Glutamatergic neuron (in vitro differentiated cells): ENCODE data around the gene NDUFS8. TPM values are rescaled to one million over a fixed set of nuclear protein-coding genes. Genes with fewer than 3 reads are reported as not detected.

Experiments
- DNase-seq: peaks from one replicate; pipeline ENCODE4 v3.0.0; 2022
- H3K27ac Mint-ChIP-seq: one replicate; pipeline ENCODE4 v1.8.0; 2020; ENCODE audit warnings: mild to moderate bottlenecking, mixed read lengths, inconsistent platforms; ENCODE audit not compliant: unreplicated experiment
- H3K27me3 Mint-ChIP-seq: one replicate; pipeline ENCODE4 v1.8.0; 2020; ENCODE audit warnings: mild to moderate bottlenecking, moderate library complexity, mixed read lengths, inconsistent platforms; ENCODE audit not compliant: unreplicated experiment
- H3K36me3 Mint-ChIP-seq: one replicate; pipeline ENCODE4 v1.8.0; 2020; ENCODE audit warnings: mild to moderate bottlenecking, mixed read lengths, inconsistent platforms; ENCODE audit not compliant: unreplicated experiment
- H3K4me1 Mint-ChIP-seq: one replicate; pipeline ENCODE4 v1.8.0; 2020; ENCODE audit warnings: mild to moderate bottlenecking, low read depth, mixed read lengths, inconsistent platforms; ENCODE audit not compliant: unreplicated experiment
- H3K4me3 Mint-ChIP-seq: one replicate; pipeline ENCODE4 v1.8.0; 2020; ENCODE audit warnings: mild to moderate bottlenecking, mixed read lengths, inconsistent platforms; ENCODE audit not compliant: unreplicated experiment
- H3K9me3 Mint-ChIP-seq: one replicate; pipeline ENCODE4 v1.8.0; 2020; ENCODE audit warnings: mild to moderate bottlenecking, moderate library complexity, mixed read lengths, inconsistent platforms; ENCODE audit not compliant: unreplicated experiment
- total RNA-seq: library from RNA; stranded (reverse); fragmentation: NEBNext Ultra II Directional; extraction: Animal tissue kit (Norgen Biotek cat#: 25700); gene quantifications from one replicate; pipeline ENCODE4 v1.2.1, GENCODE V29; 2021; ENCODE audit not compliant: unreplicated experiment
- TF ChIP-seq, protein P1 (sequence below): fragments of 200-600 bp; sonication (generic); IDR thresholded peaks from one replicate; pipeline ENCODE4 v1.5.0; 2021; ENCODE audit not compliant: partially characterized antibody, unreplicated experiment

The NDUFS8 gene
- total RNA-seq, 1 donor from 2014 or later = 136 TPM

DNA sequence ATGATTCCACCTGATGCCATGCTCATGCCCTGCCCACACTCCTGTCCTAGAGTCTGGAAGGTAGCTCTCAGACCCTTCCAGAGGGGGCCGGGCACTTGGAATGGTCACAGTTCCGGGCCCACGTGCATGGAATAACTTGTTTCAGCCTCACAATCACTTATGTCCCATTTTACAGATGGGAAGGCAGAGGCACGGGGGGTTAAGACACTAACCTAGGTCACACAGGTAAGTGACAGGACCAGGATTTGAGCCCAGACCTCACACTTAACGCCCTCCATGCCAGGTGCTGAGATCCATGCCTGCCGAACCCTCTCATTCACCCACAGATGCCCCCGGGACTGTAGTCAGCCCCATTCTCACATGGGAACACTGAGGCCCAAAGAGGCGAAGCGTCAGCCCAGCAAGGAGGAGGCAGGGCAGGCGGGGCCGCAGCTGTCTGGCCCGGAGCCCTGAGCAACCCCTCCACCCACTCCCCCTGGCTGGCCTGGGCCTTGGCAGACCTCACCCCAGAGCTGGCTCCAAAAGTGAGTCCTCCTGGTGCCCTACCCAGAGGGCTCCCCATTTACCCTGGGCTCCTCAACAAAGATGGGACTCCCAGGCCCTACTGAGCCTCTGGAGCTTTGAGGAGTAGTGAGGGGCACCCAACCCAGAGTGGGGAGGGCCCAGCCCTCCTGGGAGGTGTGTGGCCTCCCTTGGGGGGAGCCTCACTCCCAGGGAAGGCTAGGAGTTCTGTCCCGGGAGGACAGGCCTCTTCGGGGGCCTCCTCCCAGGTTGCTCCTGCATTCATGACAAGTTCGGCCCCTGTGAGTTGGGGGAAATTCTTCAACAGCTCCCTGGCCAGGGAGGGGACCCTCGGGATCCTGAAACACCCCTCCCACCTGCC, 22.7 kb upstream of the NDUFS8 start:
- Mint-ChIP-seq H3K9me3 (peaks cover 2% of the 10 kb centered on the region), H3K27ac (no peak overlapping the region), H3K4me1 (peaks cover 6% of the 10 kb centered on the region), H3K36me3 (no peaks in the 10 kb centered on the region), H3K27me3 (peaks cover 12% of the 10 kb centered on the region), H3K4me3 (no peak overlapping the region)
- DNase-seq = no peak
- TF ChIP-seq, protein P1, sequence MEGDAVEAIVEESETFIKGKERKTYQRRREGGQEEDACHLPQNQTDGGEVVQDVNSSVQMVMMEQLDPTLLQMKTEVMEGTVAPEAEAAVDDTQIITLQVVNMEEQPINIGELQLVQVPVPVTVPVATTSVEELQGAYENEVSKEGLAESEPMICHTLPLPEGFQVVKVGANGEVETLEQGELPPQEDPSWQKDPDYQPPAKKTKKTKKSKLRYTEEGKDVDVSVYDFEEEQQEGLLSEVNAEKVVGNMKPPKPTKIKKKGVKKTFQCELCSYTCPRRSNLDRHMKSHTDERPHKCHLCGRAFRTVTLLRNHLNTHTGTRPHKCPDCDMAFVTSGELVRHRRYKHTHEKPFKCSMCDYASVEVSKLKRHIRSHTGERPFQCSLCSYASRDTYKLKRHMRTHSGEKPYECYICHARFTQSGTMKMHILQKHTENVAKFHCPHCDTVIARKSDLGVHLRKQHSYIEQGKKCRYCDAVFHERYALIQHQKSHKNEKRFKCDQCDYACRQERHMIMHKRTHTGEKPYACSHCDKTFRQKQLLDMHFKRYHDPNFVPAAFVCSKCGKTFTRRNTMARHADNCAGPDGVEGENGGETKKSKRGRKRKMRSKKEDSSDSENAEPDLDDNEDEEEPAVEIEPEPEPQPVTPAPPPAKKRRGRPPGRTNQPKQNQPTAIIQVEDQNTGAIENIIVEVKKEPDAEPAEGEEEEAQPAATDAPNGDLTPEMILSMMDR = no peak

DNA sequence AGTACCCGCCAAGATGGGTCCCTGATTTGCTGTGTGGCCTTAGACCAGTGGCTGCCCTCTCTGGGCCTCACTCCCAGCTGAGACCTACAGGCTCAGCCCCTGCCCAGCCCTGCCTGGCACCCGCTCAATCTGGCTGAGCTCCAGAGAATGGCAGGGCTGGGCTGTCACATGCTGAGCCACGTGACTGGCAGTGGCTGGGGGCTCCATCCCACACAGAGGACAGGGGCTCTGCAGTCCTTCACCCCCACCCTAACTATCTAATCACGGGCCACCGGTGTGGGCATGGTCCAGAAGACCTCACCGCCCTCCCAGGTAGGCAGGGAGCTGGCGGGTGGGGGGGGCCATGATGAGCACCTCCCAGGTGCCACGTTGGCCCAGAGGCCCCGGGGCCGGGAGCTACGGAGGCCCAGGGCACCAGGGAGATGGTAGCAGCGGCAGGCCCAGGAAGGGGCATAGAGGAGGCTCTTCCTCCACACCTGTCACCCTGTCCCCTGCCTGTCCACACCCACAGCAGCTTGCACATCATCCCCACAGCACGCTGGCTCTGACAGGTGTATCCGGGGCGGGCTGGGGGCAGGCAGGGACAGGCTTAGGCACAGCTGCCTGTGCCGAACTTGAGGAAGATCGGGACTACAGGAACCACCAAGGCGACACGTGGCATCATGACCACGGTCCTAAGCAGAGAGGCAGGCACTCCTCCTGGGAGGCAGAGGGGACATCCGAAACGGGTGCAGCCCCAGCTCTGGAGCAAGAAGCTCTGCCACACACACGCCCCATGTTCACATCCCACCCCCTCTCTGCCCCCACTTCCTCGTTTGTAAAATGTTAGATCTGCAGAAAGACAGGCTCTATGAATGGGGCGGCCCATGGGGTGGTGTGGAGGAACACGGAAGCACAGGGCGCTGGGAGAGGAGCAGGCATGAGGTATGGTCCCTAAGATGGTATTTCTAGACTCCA, 21.8 kb upstream of the NDUFS8 start:
- Mint-ChIP-seq H3K4me3 (no peak overlapping the region), H3K36me3 (no peaks in the 10 kb centered on the region), H3K4me1 (peaks cover 6% of the 10 kb centered on the region), H3K9me3 (peaks cover 2% of the 10 kb centered on the region), H3K27ac (peak overlapping the region; percentile 43), H3K27me3 (peaks cover 12% of the 10 kb centered on the region)
- DNase-seq = no peak
- TF ChIP-seq, protein P1 = no peak

DNA sequence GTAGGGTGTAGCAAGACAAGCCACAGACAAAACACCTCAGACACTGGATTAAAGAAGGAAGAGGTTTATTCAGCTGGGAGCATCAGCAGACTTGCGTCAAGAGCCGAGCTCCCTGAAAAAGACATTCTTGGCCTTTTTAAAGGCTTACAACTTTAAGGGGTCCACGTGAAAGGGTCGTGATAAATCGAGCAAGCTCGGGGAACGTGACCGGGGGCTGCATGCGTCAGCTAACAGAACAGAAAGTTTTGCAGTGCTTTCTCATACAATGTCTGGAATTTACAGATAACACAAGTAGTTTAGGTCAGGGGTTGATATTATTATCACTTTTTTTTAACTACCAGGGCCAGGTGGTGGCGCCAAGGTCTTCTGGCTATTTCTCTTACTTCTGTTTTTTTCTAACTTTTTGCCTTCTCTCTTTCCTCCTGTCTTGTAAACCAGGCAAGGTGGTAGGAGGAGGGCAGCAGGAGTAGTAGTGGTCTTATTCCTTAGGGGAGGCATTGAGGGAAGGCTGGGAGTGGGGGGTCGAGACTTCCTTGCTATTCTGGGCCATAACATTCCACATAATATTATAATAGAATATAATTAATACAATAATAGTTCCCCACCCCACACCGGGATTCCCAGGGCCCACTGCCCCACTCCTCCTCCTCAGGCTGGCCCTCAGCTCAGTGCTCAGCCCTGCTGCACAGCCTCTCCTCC, 20.9 kb upstream of the NDUFS8 start:
- H3K9me3 Mint-ChIP-seq = peaks cover 5% of the 10 kb centered on the region
- TF ChIP-seq, protein P1 = no peak
- DNase-seq = no peak
- peaks cover 6% of the 10 kb centered on the region for H3K4me1 Mint-ChIP-seq
- peaks cover 12% of the 10 kb centered on the region for H3K27me3 Mint-ChIP-seq
- peak overlapping the region; percentile 43 for H3K27ac Mint-ChIP-seq
- H3K4me3 Mint-ChIP-seq = no peak overlapping the region
- no peaks in the 10 kb centered on the region for H3K36me3 Mint-ChIP-seq

DNA sequence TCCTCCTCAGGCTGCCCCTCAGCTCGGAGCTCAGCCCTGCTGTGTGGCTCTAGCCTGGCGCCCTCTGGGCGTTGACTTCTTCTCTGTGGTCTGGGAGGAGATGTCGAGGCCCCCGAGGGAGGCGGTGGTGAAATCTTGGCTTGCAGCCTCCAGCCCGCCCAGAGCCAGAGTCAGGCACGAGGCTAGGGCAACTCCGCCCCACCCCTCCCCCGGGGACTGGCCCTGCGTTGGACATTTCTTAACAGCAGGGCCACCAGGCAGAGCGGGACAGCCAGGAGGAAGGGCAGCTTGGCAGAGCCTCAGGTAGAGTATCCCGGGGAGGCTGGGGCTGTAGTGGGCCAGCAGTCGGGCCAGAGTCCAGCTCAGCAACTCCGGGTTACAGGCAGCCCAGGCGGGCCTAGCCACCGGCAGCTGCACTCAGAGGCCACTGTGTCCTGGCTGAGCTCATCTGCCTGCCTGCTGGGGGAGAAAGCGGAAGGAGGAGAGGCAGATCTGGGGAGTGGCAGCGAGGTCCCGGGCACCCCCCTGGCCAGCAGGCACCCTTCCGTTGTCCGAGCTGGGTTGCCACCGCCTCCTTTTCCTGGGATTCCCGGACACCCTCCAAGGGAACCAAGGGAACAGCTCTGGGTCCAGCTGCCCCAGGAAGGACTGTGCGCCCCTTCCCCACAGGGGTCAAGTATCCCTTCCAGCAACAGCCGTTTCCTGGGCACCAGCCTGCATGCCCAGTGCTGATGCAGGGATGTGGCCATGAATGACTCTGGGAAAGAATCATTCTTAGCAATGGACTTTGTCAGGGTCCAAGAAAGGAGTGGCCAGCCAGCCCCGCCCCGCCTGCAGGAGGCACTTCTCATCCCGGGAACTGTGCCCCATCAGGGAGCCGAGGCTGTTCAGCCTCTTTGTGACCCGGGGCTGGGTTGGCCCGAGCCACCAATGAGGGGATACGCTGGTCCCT, 20.1 kb upstream of the NDUFS8 start, which contains the start of gene ALDH3B1:
Gene ALDH3B1 (plus strand): TSS at position 238 of the 952 bp plus-strand sequence. CDS start 4,971 bp downstream, outside the sequence.
- peaks cover 7% of the 10 kb centered on the region for H3K27me3 Mint-ChIP-seq
- H3K4me3 Mint-ChIP-seq = no peak within 1 kb of the TSS
- peaks cover 6% of the 10 kb centered on the region for H3K4me1 Mint-ChIP-seq
- TF ChIP-seq, protein P1 = no peak
- no peaks in the 10 kb centered on the region for H3K36me3 Mint-ChIP-seq
- peaks cover 5% of the 10 kb centered on the region for H3K9me3 Mint-ChIP-seq
- H3K27ac Mint-ChIP-seq = peak within 1 kb of the TSS; percentile 43
- DNase-seq = peak; percentile 78
